A549 (cell line): ENCODE results near the gene LDB1.

ENCODE experiments used
- CEBPB ChIP-seq, 2 experiments: fragments of >200 bp in 1 of 2; sonication (Bioruptor Twin) in 1 of 2; formaldehyde crosslinking in 1 of 2; IDR thresholded peaks; 2 replicates each; pipeline ENCODE4 v1.6.1; 2012 to 2016
- CTCF ChIP-seq: fragments of >200 bp; sonication (Bioruptor Twin); formaldehyde crosslinking; IDR thresholded peaks from 3 replicates; pipeline ENCODE4 v1.5.1; 2016
- MYC ChIP-seq: IDR thresholded peaks from 2 replicates; pipeline ENCODE4 v1.6.1; 2012; ENCODE audit warnings: mild to moderate bottlenecking, inconsistent platforms, low read length, improper control_type of control experiment, borderline replicate concordance
- POLR2A ChIP-seq: IDR thresholded peaks from 2 replicates; pipeline ENCODE4 v1.6.1; 2012; ENCODE audit warnings: mild to moderate bottlenecking, low read length
- RCOR1 ChIP-seq: fragments of 150-350 bp; IDR thresholded peaks from 2 replicates; pipeline ENCODE4 v1.6.1; 2014; ENCODE audit warnings: antibody characterized with exemption, low read length, low read depth

- TF ChIP-seq RCOR1 (no peak), CEBPB (IDR thresholded peaks at IDR 0.05) (no peak), POLR2A (no peak), CTCF (no peak), MYC (no peak)
Measured at GRCh38 chr10:102090772-102091171, 29.4 kb downstream of the LDB1 start.
